ENCODE measurements around the gene ATP8A1.
"Not testable (repeated sequence)": the region's sequence is repeated elsewhere in the genome, so short reads cannot be mapped to it uniquely, and the experiment has no call there.

The ATP8A1 gene

GRCh38 chr4:42656944-42657792, at the start of gene ATP8A1:
Gene ATP8A1, minus strand, starts transcription at chr4:42657105. Its CDS starts 232 bp downstream, at chr4:42656873.
- peak; percentile 96 for DNase-seq

- no peak for DNase-seq
Observed at GRCh38 chr4:42706086-42706485, 49.2 kb upstream of the ATP8A1 start.

- no peak for DNase-seq
Observed at GRCh38 chr4:42703813-42704212, 46.9 kb upstream of the ATP8A1 start.

GRCh38 chr4:42702895-42703294, 46.0 kb upstream of the ATP8A1 start:
- DNase-seq: no peak

GRCh38 chr4:42701780-42702179, 44.9 kb upstream of the ATP8A1 start:
- not testable (repeated sequence) for DNase-seq

DNA sequence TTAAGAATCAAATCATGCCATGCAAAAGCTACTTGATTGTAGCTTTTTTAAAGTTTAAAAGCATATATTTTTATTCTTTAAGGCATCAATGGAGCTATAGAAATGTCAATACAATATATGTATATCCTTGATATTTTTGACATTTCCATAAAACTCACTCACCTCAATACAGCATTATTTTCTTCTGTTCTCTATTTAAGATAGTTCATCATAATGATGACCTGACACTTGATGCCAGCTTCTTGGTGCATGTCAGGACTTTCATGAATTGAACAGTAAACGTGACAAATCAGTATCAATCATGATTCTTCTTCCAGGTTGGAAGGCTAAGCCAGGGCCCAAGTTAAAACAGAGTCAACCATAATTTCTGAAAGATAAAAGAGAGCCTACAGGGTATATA, 33.6 kb upstream of the ATP8A1 start:
- DNase-seq: no peak

DNA sequence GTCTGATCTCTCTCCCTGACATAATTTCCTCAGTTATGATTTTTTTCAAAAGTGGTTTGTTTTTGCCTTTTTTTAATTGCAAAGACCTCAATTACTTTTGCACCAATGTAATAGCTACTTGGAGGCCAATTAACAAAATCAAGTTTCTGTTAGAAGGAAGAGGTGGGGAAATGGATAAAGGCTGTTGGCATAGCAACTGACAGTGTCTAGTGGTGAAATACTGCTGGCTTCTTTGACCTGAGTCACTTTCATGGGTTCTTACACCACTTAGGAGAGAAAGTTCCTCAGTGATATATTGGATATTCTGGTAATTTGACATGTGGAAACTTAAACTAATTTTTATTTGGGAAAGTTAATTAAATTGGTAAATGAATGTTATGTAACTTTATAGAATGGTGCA, 26.5 kb upstream of the ATP8A1 start:
- DNase-seq: no peak

DNA sequence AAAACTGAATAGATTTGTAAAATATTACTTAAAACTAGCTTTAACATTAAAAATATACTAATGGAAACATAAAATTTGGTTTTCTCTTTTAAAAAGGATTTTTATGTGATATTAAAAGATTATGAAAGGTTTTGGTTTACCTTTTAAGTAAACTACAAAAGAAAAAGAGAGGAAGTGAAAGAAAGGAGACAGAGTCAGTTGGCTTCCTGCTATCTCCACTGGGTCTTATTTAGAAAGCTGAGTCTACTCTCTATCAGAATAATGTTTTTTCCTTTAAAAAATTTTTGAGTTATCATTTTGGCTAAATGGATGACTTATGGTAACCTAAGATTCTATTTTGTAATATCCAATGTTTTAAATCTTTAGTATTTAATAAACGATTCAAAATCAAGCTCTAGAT, 21.6 kb upstream of the ATP8A1 start:
- DNase-seq: no peak

DNA sequence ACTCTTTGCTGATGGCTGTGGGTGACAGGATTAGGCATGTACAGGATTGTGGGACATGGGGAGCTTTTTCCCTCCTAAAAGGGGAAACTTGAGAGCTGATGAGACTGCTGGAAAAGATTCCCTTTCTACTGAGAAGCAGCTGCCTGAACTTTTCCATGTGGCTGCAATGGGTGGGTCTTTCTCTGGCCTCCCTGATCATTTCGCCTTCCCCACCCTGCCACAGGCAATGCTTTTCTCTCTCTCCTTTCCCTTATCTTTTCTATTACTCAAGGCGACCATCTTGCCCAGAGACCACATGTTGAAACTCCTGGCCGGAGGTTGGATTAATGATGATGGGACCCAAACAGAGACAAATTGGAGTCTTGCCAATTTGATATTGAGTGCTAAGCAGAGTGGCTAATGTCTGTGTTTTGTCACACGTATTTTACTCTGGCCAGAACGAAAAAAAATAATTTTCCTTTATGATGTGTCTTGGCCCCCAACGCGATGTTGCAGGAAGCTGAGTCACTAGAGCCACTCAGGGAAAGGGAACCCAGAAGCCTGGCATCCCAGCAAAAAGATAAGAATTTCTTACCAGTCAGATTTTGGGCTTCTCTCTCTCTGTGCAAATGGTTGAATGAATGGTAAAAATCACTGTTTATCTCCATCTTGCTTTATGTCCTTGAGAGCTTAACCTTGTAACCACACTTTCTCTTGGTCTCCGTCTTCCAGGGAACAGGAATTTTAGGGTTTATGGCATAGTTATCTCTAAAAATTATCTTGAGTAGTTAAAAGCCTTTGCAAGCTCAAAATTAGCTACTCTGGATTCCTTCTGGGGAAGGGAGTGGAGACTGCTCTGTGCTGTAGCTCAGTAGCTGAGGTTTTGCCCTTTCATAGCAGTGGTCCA, 19.4 kb upstream of the ATP8A1 start:
- DNase-seq: no peak

GRCh38 chr4:42673082-42673425, 16.1 kb upstream of the ATP8A1 start:
- peak; percentile 21 for DNase-seq

GRCh38 chr4:42672359-42673081, 15.6 kb upstream of the ATP8A1 start:
- no peak for DNase-seq

GRCh38 chr4:42671431-42672194, 14.7 kb upstream of the ATP8A1 start:
- no peak for DNase-seq

- peak; percentile 25 for DNase-seq
Observed at GRCh38 chr4:42658261-42658660, 1.4 kb upstream of the ATP8A1 start.

- peak; percentile 69 for DNase-seq
Observed at GRCh38 chr4:42656679-42656943, 294 bp downstream of the ATP8A1 start.

GRCh38 chr4:42655921-42656678, 805 bp downstream of the ATP8A1 start:
- DNase-seq: peak; percentile 69

- DNase-seq: no peak
Observed at GRCh38 chr4:42655269-42655637, 1.7 kb downstream of the ATP8A1 start.

- peak; percentile 3 for DNase-seq
Observed at GRCh38 chr4:42654631-42655268, 2.2 kb downstream of the ATP8A1 start.

GRCh38 chr4:42653626-42654560, 3.0 kb downstream of the ATP8A1 start:
- no peak for DNase-seq

DNA sequence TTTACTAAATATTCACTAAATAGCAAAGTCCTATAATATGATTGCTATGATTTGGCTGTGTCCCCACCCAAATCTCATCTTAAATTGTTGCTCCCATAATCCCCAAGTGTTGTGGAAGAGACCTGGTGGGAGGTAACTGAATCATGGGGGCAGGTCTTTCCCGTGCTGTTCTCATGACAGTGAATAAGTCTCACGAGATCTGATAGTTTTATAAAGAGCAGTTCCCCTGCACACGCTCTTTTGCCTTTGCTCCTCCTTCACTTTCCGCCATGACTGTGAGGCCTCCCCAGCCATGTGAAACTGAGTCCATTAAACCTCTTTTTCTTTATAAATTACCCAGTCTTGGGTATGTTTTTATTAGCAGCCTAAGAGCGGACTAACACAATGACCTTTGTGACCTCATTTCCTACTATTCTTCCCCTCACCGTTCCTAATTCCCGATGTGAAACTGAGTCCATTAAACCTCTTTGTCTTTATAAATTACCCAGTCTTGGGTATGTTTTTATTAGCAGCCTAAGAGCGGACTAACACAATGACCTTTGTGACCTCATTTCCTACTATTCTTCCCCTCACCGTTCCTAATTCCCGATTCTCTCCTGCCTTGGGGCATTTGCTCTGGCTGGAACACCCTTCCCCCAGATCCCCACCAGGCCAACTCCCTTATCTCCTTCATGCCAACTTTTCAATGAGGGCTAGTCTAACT, 4.2 kb downstream of the ATP8A1 start:
- not testable (repeated sequence) for DNase-seq

GRCh38 chr4:42649870-42650269, 7.0 kb downstream of the ATP8A1 start:
- DNase-seq: no peak

Measured in NCI-H1092 treated with DMSO at 0.1 percent for 48 hours (cell line).